Ureter (tissue), 1 donor: Measurements from ENCODE around the gene PRR36. TPM values are rescaled to one million over a fixed set of nuclear protein-coding genes. Genes with fewer than 3 reads are reported as not detected.
A peak's percentile ranks its signal among the peaks of the same experiment; 100 is the strongest.
"Not testable (repeated sequence)": the region's sequence is repeated elsewhere in the genome, so short reads cannot be mapped to it uniquely, and the experiment has no call there.

Experiments used
- DNase-seq: peaks from one replicate; pipeline ENCODE4 v3.0.0-alpha.2; 2020; ENCODE audit warnings: low spot score
- total RNA-seq: library from RNA; stranded (reverse); gene quantifications from one replicate; pipeline ENCODE4 v1.2.4, GENCODE V29; 2023
- donor health status: DM: yes; HTN: yes; CAD: no.

PRR36 gene
- total RNA-seq, 1 donor from 2014 or later = 2.0 TPM

DNA sequence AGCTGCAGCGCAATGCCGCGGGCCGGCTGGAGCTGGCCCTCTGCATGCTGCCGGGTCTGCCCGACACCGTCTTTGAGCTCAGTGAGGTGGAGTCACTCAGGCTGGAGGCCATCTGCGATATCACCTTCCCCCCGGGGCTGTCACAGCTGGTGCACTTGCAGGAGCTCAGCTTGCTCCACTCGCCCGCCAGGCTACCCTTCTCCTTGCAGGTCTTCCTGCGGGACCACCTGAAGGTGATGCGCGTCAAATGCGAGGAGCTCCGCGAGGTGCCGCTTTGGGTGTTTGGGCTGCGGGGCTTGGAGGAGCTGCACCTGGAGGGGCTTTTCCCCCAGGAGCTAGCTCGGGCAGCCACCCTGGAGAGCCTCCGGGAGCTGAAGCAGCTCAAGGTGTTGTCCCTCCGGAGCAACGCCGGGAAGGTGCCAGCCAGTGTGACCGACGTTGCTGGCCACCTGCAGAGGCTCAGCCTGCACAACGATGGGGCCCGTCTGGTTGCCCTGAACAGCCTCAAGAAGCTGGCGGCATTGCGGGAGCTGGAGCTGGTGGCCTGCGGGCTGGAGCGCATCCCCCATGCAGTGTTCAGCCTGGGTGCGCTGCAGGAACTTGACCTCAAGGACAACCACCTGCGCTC is 25.7 kb upstream of the PRR36 start:
- no peak for DNase-seq

DNA sequence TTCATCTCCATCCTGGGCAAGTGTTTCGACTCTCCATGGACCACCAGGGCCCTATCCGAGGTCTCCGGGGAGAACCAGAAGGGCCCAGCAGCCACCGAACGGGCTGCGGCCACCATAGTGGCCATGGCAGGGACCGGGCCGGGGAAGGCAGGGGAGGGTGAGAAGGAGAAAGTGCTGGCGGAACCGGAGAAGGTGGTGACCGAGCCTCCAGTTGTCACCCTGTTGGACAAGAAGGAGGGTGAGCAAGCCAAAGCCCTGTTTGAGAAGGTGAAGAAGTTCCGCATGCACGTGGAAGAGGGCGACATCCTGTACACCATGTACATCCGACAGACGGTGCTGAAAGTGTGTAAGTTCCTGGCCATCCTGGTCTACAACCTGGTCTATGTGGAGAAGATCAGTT is 24.8 kb upstream of the PRR36 start:
- no peak for DNase-seq

DNA sequence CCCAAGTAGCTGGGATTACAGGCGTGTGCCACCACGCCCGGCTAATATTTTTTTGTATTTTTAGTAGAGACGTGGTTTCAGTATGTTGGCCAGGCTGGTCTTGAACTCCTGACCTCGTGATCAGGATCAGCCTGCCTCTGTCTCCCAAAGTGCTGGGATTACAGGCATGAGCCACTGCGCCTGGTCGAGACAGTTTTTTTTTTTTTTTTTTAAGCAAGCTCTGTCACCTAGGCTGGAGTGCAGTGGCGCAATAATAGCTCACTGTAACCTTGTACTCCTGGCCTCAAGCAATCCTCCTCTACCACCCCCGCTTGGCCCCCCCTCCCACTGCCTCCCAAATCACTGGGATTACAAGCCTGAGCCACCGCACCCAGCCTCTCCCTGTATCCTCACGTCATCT is 23.1 kb upstream of the PRR36 start:
- no peak for DNase-seq

DNA sequence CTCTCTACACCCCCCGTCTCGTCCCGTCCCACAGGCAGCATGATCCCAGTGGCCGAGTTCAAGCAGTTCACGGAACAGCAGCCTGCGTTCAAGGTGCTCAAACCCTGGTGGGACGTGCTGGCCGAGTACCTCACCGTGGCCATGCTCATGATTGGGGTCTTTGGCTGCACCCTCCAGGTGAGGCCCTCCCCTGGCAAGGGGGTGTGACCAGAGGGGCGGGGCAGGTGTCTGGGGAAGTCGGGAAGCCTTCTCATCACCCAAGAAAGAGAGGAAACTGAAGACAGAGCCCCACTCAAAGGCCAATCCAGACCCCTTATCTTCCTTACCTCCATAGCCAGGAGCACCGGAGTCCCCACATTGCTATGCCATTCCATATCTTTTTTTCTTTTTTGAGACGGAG is 21.4 kb upstream of the PRR36 start:
- DNase-seq = no peak

DNA sequence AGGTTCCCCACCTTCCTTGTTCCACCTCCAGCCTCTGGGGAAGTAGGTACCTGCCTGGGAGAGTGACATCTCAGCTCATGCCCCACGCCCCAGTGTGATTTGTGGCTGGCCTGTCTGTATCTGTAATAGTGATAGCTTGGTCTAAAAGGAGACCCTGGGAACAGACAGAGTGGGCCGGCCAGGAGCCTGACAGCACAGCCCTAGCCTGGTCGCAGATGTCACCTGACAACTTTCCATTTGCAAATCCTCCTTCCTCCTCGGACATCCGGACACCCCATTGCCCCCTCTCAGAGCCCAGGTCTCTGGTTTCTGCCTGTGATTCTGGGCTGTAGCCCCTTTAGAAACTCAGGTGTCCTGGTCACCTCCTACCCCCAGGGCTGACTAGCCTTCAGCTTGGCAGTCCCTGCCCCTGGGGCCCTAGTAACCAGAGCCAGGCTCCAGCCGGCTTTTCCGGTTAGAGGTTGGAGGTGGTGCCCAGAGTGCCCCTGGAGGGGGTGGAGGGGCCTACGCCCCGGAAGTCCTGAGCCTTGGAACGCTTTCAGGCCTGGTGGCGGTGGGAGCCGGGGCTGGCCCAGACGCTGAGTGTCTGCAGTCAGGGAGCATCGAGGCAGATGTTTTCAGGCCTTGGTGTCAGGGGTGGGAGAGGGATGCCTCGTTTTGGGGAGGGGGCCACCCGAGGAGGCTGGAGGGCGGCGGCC is 20.6 kb upstream of the PRR36 start:
- peak; percentile 78 for DNase-seq

DNA sequence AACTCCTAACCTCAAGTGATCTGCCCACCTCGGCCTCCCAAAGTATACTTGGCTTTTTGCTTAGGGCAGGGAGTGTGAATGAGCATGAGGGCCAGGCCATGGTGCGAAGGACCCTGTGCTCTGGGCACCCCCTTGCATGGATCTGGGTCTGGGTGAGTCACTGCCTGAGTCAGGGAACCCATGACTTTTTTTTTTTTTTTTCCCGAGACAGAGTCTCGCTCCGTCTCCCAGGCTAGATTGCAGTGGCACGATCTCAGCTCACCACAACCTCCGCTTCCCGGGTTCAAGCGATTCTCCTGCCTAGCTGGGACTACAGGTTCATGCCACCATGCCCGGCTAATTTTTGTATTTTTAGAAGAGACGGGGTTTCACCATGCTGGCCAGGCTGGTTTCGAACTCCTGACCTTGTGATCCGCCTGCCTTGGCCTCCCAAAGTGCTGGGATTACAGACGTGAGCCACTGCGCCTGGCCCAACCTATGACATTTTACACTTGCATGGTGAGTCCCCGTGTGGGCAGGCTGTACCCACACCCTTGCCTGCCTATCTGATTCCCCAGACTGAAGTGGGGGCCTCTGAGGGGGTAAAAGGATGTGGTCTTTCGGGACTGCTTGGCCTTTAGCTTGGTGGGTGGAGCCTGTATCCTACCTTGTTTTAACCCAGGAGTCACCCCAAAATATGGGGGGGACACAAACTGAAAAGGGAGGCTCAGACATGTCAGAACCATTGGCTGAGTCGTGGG is 19.3 kb upstream of the PRR36 start:
- DNase-seq = not testable (repeated sequence)

DNA sequence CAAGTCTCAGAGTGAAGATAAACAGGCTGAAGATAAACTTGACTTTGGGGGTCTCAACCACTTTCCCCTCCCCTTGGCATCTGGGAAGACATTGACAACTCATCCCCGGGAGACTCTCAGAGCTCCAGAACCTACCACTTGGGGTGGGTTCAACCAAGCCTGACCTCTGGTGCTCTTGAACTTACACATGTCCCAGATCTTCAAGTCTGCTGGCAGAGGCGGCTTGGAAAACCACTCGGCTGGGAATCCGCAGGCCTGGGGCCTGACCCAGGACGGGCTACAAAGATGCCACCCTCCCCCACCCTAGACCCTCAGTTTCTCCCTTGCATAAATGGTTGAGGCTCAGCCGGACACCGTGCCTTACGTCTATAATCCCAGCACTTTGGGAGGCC is 14.6 kb upstream of the PRR36 start:
- no peak for DNase-seq

DNA sequence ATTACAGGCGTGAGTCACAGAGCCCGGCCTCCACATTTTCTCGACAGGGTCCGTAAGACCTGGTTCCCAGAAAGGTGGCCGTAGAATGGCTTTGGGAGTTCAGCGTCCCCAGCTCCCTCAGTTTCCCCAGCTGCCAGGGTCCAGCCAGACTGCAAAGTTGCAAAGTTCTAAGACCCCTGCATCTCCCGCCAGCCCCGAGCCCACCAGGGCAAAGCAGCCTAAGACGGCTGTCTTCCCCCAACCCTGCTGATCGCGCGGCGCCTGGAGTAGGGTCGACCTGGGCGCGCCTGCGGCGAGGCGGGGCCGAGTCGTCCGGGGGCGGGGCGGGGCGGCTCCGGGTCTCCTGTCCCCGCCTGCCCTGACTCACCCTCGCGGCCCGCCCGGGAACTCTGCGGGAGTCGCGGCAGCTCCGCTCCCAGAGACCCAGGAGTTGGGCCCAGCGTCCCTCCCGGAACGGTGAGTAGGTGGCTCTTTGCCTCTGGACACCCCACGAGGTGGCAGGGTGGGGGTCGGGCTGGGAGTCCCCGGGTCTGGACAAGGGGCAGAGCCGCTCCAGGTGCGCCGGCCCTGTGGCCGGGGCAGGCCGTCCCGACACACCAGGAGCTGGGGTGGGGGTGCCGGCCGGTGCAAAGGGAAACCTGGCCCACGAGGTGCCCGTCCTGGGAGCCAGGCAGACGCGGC is 14.1 kb upstream of the PRR36 start, which contains the start of gene LRRC8E:
TSS of gene LRRC8E (plus strand) at position 366 of the 681 bp plus-strand sequence. CDS start 7,094 bp downstream, outside the sequence.
- DNase-seq = no peak

DNA sequence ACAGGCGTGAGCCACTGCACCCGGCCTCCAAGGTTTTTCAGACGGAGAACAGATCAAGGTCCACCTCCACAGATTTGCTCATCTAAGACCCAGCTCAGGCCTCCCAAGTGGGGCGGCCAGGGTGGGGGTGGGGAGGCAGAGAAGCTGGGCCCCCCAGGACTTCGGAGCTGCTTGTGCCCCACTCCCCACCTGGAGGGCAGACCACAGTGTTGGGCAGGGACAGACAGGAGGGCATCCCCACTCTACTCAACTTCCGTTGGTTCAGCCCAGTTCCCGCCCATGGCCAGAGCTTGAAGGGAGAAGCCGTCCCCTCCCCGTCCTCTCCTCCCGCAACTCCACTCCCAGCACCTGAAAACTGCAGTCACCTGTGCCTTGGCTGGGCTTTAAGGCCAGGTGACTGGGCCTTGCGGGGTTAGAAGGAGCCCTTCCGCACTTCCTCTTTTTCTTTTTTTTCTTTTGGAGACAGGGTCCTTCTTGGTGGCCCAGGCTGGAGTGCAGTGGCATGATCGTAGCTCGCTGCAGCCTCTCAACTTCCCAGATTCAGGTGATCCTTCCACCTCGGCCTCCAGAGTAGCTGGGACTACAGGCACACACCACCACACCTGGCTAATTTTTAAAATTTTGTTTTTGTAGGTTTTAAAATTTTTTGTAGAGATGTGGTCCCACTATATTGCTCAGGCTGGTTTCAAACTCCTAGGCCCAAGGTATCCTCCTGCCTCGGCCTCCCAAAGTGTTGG is 13.4 kb upstream of the PRR36 start:
- DNase-seq = no peak

DNA sequence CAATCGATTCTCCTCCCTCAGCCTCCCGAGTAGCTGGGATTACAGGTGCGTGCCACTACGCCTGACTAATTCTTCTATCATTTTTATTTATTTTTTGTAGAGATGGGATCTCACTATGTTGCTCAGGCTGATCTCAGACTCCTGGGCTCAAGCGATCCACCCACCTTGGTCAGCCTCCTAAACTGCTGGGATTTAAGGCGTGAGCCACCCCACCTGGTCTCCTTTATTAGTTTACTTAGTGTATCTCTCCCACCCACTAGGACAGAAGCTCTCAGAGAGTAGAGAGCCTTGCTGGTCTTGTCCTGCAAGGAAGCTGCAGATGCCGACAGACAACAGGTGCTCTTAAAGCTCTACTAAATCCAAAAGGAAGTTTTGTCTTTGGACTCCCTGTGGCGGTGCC is 11.6 kb upstream of the PRR36 start:
- no peak for DNase-seq

DNA sequence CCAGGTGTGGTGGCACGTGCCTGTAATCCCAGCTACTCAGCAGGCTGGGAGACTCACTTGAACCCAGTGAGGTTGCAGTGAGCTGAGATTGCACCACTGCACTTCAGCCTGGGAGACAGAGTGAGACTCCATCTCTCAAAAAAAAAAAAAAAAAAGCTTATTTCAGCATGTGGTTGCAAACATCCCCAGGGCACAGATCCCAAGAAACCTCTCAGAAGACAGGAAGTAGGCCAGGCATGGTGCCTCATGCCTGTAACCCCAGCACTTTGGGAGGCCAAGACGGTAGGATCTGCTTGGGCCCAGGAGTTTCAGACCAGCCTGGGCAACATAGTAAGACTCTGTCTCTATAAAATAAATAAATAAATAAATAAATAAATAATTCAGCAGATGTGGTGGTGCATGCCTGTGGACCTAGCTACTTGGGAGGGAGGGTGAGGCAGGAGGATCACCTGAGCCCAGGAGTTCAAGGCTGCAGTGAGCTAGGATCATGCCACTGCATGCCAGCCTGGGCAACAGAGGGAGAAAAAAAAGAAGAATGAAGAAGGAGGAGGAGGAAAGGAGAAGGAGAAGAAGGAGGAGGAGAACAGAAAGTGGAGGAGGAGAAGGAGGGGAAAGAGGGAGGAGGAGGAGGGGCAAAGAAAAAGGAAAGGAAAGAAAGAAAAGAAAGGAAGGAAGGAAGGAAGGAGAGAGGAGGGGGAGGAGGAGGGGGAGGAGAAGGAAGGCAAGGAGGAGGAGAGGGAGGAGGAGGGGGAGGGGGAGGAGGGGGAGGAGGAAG is 9.8 kb upstream of the PRR36 start:
- no peak for DNase-seq

DNA sequence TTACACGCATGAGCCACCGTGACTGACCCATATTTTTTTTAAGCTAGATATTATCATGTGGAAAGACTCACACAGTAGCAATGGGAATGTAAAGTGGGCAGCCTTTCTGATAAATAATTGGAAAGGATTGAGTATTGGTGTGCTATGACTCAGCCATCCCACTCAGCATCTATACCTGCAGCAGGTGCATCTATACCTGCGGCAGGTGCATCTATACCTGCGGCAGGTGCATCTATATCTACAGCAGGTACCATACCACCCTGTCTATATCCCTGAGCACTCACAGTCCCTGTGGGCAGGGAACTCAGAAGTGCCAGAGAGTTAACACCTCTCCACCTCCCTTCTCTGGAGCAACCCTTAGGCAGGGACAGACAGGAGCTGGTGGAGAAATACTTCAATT is 8.9 kb upstream of the PRR36 start:
- no peak for DNase-seq

DNA sequence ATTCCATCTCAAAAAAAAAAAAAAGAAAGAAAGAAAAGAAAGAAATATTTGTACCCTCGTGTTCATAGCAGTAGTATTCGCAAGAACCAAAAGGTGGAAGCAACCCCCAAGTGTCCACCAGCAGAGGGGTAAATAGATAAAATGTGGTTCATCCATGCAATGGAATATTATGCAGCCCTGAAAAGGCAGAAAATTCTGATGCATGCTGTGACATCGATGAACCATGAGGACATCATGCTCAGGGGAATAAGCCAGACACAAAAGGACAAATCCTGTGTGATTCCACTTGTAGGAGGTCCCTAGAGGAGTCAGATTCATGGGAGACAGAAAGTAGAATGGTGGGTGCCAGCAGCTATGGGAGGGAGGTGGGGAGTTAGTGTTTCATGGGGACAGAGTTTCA is 7.7 kb upstream of the PRR36 start:
- no peak for DNase-seq

DNA sequence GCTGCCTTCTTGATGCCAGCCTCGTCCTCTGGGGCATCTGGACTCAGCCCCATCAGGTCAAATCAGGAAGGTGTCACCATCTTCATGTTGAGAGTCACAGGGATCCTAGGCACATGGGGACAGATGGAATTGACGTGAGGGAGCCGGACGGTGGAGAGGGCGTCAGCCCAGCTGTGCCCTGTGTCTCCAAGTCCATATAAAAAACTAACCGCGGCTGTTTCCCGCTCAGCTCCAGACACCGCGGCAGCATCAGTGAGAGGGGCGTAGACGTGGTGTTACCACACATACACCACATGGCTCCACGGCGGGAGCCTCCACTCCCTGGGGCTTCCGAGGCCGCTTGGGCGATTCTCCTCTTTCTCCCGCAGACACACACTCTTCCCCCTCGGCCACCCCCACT is 5.6 kb upstream of the PRR36 start:
- no peak for DNase-seq

DNA sequence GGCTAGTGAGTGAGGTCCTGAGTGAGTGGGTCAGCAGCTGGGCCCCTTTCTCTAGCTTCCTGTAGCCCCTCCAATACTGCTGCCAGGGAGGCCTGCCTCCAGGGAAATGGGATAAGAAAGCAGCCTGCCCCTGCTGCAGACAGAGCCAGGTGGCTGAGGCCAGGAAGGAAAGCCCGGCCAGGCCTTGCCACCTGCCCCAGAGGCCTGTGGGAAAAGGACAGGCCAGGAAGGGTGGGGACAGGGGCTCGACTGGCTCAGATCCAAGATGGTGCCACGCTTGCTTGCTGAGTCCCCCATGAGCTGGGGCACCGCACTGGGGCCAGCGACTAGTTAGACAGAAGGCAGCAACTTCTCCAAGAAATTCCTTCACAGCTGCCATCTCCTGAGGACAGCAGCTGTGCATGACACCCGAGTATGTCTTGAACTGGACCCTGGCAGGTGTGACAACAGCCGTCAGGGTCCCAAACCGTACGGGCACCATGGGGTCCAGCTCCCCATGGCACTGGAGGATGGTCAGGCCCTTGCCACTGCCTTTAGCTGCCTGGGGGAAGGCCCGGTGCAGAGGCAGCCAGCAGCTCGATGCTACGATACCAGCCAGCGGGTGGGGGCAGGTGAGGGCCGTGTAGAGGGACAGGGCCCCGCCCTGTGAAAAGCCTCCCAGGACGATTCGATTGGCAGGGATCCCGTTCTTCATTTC is 5.1 kb upstream of the PRR36 start:
- DNase-seq = no peak

DNA sequence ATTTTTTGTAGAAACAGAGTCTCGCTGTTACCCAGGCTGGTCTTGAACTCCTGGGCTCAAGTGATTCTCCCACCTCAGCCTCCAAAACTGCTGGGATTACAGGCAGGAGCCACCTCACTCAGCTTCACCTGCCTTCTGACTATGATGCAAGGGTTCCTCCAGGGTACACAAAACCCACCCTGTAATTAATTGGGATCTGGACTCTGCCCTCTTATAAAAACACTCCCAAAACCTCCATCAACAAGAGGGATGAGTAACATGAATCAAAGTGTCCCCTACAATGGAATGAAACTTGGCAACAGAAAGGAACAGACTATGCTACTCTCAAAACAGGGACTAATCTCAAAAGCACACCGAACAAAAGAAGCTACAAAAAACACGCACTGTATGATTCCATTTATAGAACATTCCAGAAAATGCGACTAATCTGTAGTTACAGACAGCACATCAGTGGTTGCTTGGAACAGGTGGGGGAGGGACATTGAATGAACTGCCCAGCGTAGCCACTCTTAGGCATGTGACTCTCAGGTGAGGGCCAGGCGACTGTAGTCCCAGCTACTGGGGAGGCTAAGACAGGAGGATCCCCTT is 3.2 kb upstream of the PRR36 start:
- no peak for DNase-seq

DNA sequence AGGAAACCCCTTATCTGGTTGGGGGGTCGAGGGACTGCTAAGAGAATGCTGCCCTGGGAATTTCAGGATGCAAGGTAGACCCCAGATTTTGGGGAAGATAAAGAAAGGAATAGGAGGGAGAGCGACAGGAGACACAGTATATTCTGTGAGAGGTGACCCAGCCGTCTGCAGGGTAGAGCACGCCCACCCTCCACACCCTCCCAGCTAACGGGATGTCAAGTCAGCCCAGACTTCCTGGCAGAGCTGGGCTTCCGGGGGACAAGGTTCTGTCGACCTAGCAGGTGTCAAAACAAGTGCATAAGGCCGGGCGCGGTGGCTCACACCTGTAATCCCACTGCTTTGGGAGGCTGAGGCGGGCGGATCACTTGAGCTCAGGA is 695 bp upstream of the PRR36 start:
- DNase-seq = no peak

DNA sequence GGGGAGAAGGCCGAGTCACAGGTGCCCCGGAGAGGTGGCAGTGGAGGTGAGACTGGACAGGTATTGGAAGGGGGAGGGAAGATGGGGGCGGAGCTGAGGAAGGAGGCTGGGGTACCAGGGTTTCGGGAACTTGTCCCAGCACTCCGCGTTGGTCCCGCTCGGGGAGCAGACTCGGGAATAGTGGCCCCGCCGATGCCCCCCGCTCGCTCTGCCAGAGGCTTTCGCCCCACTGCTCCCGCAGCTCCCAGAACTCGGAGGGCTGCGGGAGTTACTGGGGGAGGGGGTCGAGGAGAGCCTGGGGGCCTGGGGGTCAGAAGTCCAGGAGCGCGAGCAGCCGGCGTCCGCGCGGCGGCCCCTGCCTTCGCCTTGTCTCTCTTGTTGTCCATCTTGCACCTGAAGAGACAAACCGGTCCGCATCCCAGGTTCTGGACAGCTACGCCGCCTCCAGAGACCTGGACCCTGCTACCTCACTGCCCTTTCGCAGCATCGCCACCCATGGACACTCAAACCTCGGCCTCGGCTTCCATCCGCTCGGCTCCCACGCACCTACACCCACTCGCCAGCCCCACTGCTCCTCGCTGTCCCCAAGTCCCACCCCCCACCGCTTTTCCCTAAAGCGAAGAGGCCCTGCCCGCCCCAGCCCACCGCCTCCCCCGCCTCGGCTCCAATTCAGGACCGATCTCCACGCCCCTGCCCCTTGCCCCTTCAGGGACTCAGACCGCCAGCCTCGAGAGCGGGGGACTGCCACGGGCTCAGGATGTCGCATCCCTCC is 700 bp downstream of the PRR36 start:
- no peak for DNase-seq
